GM12878 (cell line): ENCODE results near the gene PTPN18. TPM values are rescaled to one million over a fixed set of nuclear protein-coding genes. Genes with fewer than 3 reads are reported as not detected.

Source experiments
- ATAC-seq: fragments of 200-7000 bp; cut with Tn5 transposase; 3 replicates; pipeline ENCODE4 v1.9.1; 2020; ENCODE audit warnings: mild to moderate bottlenecking, moderate library complexity
- BruUV-seq: library from RNA; stranded (reverse); fragments of 400-500 nt; replicated peaks from 2 replicates; lab custom pipeline; 2021; lab: Mats Ljungman, UMichigan
- CTCF ChIA-PET: fragments of 300-600 bp; sonication (Branson Sonifier 250); formaldehyde crosslinking; extraction: SDS; loops from one replicate; lab custom pipeline; 2021; ENCODE audit warnings: inconsistent platforms; lab: Yijun Ruan, JAX
- POLR2A ChIA-PET: fragments of 350-600 bp; formaldehyde crosslinking; extraction: SDS; loops from one replicate; lab custom pipeline; 2021; ENCODE audit warnings: inconsistent platforms; lab: Charles Lee
- RAD21 ChIA-PET: fragments of 300-600 bp; sonication (Branson Sonifier 250); formaldehyde crosslinking; loops from one replicate; lab custom pipeline; 2023; ENCODE audit warnings: antibody characterized with exemption; ENCODE audit not compliant: unreplicated experiment; lab: Charles Lee
- SMC1A ChIA-PET: fragments of 300-600 bp; sonication (Branson Sonifier 250); formaldehyde crosslinking; loops from one replicate; lab custom pipeline; 2023; ENCODE audit not compliant: unreplicated experiment, uncharacterized antibody; lab: Charles Lee
- DNase-seq: peaks from one replicate; pipeline ENCODE4 v3.0.0-alpha.2; 2011; ENCODE audit warnings: low read depth, low spot score
- FAIRE-seq: peaks from 3 replicates; lab custom pipeline; 2011; peaks lifted over from hg19 to GRCh38; lab: Jason Lieb, UNC
- H2AFZ ChIP-seq: 2 replicates; pipeline ENCODE4 v1.6.0; 2011; ENCODE audit warnings: low read depth, low read length, control low read depth; ENCODE audit not compliant: control insufficient read depth
- H3K27ac ChIP-seq: 2 replicates; pipeline ENCODE4 v1.5.1; 2011; ENCODE audit warnings: control low read depth; ENCODE audit not compliant: control insufficient read depth, insufficient read depth
- H3K27me3 ChIP-seq, 2 experiments: replicated peaks in 1 of 2; 2 replicates each; pipeline versions ENCODE4 v1.6.0 to v1.6.1; 2011; ENCODE audit warnings: low read length in 1 of 2; ENCODE audit not compliant: control insufficient read depth in 2 of 2, insufficient read depth in 2 of 2
- H3K36me3 ChIP-seq, 2 experiments: 2 replicates each; pipeline ENCODE4 v1.5.1; 2011; ENCODE audit warnings: low read length in 1 of 2; ENCODE audit not compliant: control insufficient read depth in 2 of 2, insufficient read depth in 2 of 2
- H3K4me1 ChIP-seq: 2 replicates; pipeline ENCODE4 v1.6.1; 2011; ENCODE audit warnings: mild to moderate bottlenecking, low read length, moderate library complexity, mixed read lengths; ENCODE audit not compliant: control insufficient read depth, insufficient read depth
- H3K4me2 ChIP-seq: 2 replicates; pipeline ENCODE4 v1.6.0; 2011; ENCODE audit warnings: control low read depth; ENCODE audit not compliant: control insufficient read depth, insufficient read depth
- H3K4me3 ChIP-seq: fragments of 200-600 bp; sonication (generic); 2 replicates; pipeline ENCODE4 v1.5.1; 2016
- H3K79me2 ChIP-seq: 2 replicates; pipeline ENCODE4 v1.6.0; 2011; ENCODE audit warnings: low read length; ENCODE audit not compliant: control insufficient read depth, insufficient read depth
- H3K9ac ChIP-seq: 2 replicates; pipeline ENCODE4 v1.8.0; 2011; ENCODE audit warnings: low read length, control low read depth, mixed read lengths; ENCODE audit not compliant: control insufficient read depth, insufficient read depth
- H3K9me3 ChIP-seq: replicated peaks from 3 replicates; pipeline ENCODE4 v1.5.1; 2011; ENCODE audit warnings: mild to moderate bottlenecking, low read length; ENCODE audit not compliant: control insufficient read depth, insufficient read depth
- H4K20me1 ChIP-seq: 2 replicates; pipeline ENCODE4 v1.6.0; 2011; ENCODE audit not compliant: control insufficient read depth, insufficient read depth
- CBFB ChIP-seq: IDR thresholded peaks from 2 replicates; pipeline ENCODE4 v1.6.1; 2016; ENCODE audit warnings: antibody characterized with exemption, low read depth
- MEF2B ChIP-seq: fragments of 450-650 bp; IDR thresholded peaks from 2 replicates; pipeline ENCODE4 v1.6.1; 2018; ENCODE audit warnings: mild to moderate bottlenecking, moderate library complexity; ENCODE audit not compliant: partially characterized antibody, poor library complexity, severe bottlenecking
- NFXL1 ChIP-seq: fragments of 450-650 bp; IDR thresholded peaks from 2 replicates; pipeline ENCODE4 v1.6.1; 2017; ENCODE audit warnings: antibody characterized with exemption, mild to moderate bottlenecking, borderline replicate concordance
- PKNOX1 ChIP-seq: fragments of 450-650 bp; IDR thresholded peaks from 2 replicates; pipeline ENCODE4 v1.6.1; 2016; ENCODE audit warnings: mild to moderate bottlenecking
- POU2F2 ChIP-seq: IDR thresholded peaks from 3 replicates; pipeline ENCODE4 v1.6.1; 2011; ENCODE audit warnings: low read depth, mild to moderate bottlenecking, low read length, borderline replicate concordance
- WGBS: methylation state at CpG from one replicate; pipeline ENCODE4 v1.1.6; 2016; ENCODE audit warnings: low lambda C conversion rate; ENCODE audit not compliant: insufficient replicate concordance, insufficient coverage; ENCODE audit errors: missing lambda C conversion rate; 5-methylcytosine and 5-hydroxymethylcytosine counted together
- in situ Hi-C: fragments of 300-500 bp; cut with MboI; formaldehyde crosslinking; loops from 9 replicates; pipeline ENCODE4 v1.14.3; 2018; ENCODE audit warnings: mixed read lengths
- intact Hi-C: fragments of 100-400 bp; cut with micrococcal nuclease; formaldehyde crosslinking; loops from one replicate; pipeline ENCODE4 v1.14.2; 2022; ENCODE audit not compliant: unreplicated experiment
- polyA plus RNA-seq, 11 experiments: library from polyadenylated mRNA; depleted of rRNA in 4 of 11; unstranded in 6 of 11; stranded (reverse) in 5 of 11; fragments of >200 nt; fragmentation: Nextera tagmentation in 4 of 11; fragmentation: Illumina TruSeq in 1 of 11; extraction: Ambion mirVana in 4 of 11; extraction: Trizol in 1 of 11; gene quantifications; 1 replicate in 1 of 11; 2 replicates in 10 of 11; pipeline versions ENCODE4 v1.2.1 to v1.2.3, GENCODE V29; 2011 to 2016; ENCODE audit warnings: inconsistent platforms in 2 of 11, missing spikeins in 2 of 11, low read depth in 1 of 11
- total RNA-seq, 4 experiments: library from RNA; depleted of rRNA in 3 of 4; stranded (reverse); fragments of >200 nt in 3 of 4; fragmentation: Illumina TruSeq in 1 of 4; extraction: Trizol in 1 of 4; gene quantifications; 2 replicates each; pipeline versions ENCODE4 v1.2.1 to v1.2.3, GENCODE V29; 2013 to 2021
- TF ChIP-seq, protein P1 (sequence below), 3 experiments: IDR thresholded peaks in 2 of 3; conservative IDR thresholded peaks in 1 of 3; 2 replicates each; pipeline ENCODE4 v1.5.1; 2011; ENCODE audit warnings: low read depth in 3 of 3, low read length in 3 of 3, mild to moderate bottlenecking in 3 of 3, control low read depth in 2 of 3, moderate library complexity in 2 of 3, inconsistent platforms in 1 of 3, mixed read lengths in 1 of 3; ENCODE audit not compliant: control insufficient read depth in 2 of 3, insufficient read depth in 1 of 3; ENCODE audit errors: extremely low read depth in 1 of 3

PTPN18 gene
- total and polyA plus RNA-seq, 10 of the 15 experiments (the other 5 are each of a cell fraction or from before 2014, with no cell fraction given): 14.8 to 89.9 (median 43.4) TPM

GRCh38 chr2:130339885-130340745, 15.7 kb upstream of the PTPN18 start:
- H3K9me3 ChIP-seq: no peaks in the 10 kb centered on the region; the same call in 2 of the 3 replicates
- FAIRE-seq: no peak
- intact Hi-C loops: loop anchor here (10.0 kb wide), 3 partner anchors 315 to 1805 kb away; partner anchors contain the start of gene PLEKHB2

More at GRCh38 chr2:130339885-130340745, 15.7 kb upstream of the PTPN18 start:
- DNase-seq (no peak), ATAC-seq (no peak)
- Histone ChIP-seq H2AFZ (no peak overlapping the region), H3K79me2 (peaks cover 23% of the 10 kb centered on the region), H3K4me2 (no peak overlapping the region), H3K27ac (no peak overlapping the region), H3K36me3 (peaks cover 5 to 6% of the 10 kb centered on the region in 2 experiments), H3K9ac (no peak overlapping the region), H3K4me3 (no peak overlapping the region), H4K20me1 (no peaks in the 10 kb centered on the region), H3K4me1 (0 out of 2 replicates have a peak, but pooled peaks cover 6% of the 10 kb centered on the region), H3K27me3 (no peaks in the 10 kb centered on the region)
- TF ChIP-seq POU2F2 (no peak), NFXL1 (no peak), PKNOX1 (no peak), CBFB (no peak), MEF2B (no peak)
- TF ChIP-seq, protein P1, sequence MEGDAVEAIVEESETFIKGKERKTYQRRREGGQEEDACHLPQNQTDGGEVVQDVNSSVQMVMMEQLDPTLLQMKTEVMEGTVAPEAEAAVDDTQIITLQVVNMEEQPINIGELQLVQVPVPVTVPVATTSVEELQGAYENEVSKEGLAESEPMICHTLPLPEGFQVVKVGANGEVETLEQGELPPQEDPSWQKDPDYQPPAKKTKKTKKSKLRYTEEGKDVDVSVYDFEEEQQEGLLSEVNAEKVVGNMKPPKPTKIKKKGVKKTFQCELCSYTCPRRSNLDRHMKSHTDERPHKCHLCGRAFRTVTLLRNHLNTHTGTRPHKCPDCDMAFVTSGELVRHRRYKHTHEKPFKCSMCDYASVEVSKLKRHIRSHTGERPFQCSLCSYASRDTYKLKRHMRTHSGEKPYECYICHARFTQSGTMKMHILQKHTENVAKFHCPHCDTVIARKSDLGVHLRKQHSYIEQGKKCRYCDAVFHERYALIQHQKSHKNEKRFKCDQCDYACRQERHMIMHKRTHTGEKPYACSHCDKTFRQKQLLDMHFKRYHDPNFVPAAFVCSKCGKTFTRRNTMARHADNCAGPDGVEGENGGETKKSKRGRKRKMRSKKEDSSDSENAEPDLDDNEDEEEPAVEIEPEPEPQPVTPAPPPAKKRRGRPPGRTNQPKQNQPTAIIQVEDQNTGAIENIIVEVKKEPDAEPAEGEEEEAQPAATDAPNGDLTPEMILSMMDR (IDR thresholded peaks at IDR 0.05 in 2 of 3, conservative IDR thresholded peaks at IDR 0.05 in 1 of 3; ENCODE audit: control insufficient read depth in 2 of 3, extremely low read depth in 1 of 3, insufficient read depth in 1 of 3, low read depth in 3 of 3, low read length in 3 of 3): no peak
- POLR2A ChIA-PET: interaction anchor here (0.6 kb wide), 1 partner anchor 160 kb away, joined by 6 read pairs; no protein-coding TSS in a partner anchor
- RAD21 ChIA-PET: interaction anchor here (5.0 kb wide), 1 partner anchor 33 kb away, joined by 34 read pairs; no protein-coding TSS in a partner anchor
- in situ Hi-C loops: loop anchor here (5.0 to 25.0 kb wide), 4 partner anchors 158 to 1472 kb away; partner anchors contain the start of genes MZT2B and SMPD4
- CTCF ChIA-PET: interaction anchor here (3.2 kb wide), 2 partner anchors 8 to 33 kb away, joined by 34 to 38 read pairs; no protein-coding TSS in a partner anchor
- 94% methylated on average over 10 of the region's 10 CpGs for WGBS
- SMC1A ChIA-PET: interaction anchor here (1.3 to 3.7 kb wide), 4 partner anchors 8 to 37 kb away, joined by 5 to 24 read pairs (median 16); no protein-coding TSS in a partner anchor
- no TSS peak for BruUV-seq
